ENCODE data around the gene ADGRV1. TPM values are rescaled to one million over a fixed set of nuclear protein-coding genes. Genes with fewer than 3 reads are reported as not detected.

The ADGRV1 gene
- total RNA-seq, 1 experiment from 2014 or later, result 64.8 TPM

GRCh38 chr5:91142819-91143218, 584.2 kb downstream of the ADGRV1 start:
- no peak overlapping the region for H2BK12ac ChIP-seq (ENCODE audit: insufficient read length, low read depth, low read length)
- H4K5ac ChIP-seq (ENCODE audit: insufficient read length, low read depth, low read length), result no peak overlapping the region
- no peaks in the 10 kb centered on the region for H3K27me3 ChIP-seq (ENCODE audit: insufficient read depth, low read length)
- no peak overlapping the region for H3K23ac ChIP-seq (ENCODE audit: insufficient read length, low read depth, low read length)
- H3K9me3 ChIP-seq (ENCODE audit: control insufficient read depth, low read depth, low read length), result no peaks in the 10 kb centered on the region
- no peak for TF ChIP-seq CTCF (conservative IDR thresholded peaks at IDR 0.05)
- H3K9ac ChIP-seq (ENCODE audit: extremely low read depth, insufficient read length, low read length), result no peak overlapping the region
- H4K8ac ChIP-seq (replicated peaks; ENCODE audit: insufficient read length, low read depth, low read length), result no peak overlapping the region
- no peak overlapping the region for H2BK20ac ChIP-seq (ENCODE audit: low read depth, low read length, poor library complexity, severe bottlenecking)
- H3K4me3 Mint-ChIP-seq, result no peak overlapping the region
- no peak overlapping the region for H3K4ac ChIP-seq (ENCODE audit: low read depth, low read length)
- no peak overlapping the region for H3K14ac ChIP-seq (ENCODE audit: insufficient read depth, low read length)
- H2BK5ac ChIP-seq (ENCODE audit: insufficient read length, low read length), result no peak overlapping the region
- no peak overlapping the region for H3K4me2 ChIP-seq (ENCODE audit: insufficient read depth, insufficient read length, low read length)
- H3K79me2 ChIP-seq (ENCODE audit: insufficient read depth, low read length), result no peaks in the 10 kb centered on the region
- no peak overlapping the region for H2AFZ ChIP-seq (ENCODE audit: low read length)
- H3K4me1 Mint-ChIP-seq, result peaks cover 13 to 21% of the 10 kb centered on the region in 2 experiments
- no peaks in the 10 kb centered on the region for H3K23me2 ChIP-seq (ENCODE audit: insufficient read length, low read depth, low read length, poor library complexity, severe bottlenecking)
- H3K27ac ChIP-seq (ENCODE audit: insufficient read length, low read depth, low read length), result no peak overlapping the region
- no peaks in the 10 kb centered on the region for H3K79me1 ChIP-seq (ENCODE audit: insufficient read depth, low read depth, low read length, poor library complexity, severe bottlenecking)
- no peak for DNase-seq
- H2BK120ac ChIP-seq (ENCODE audit: low read depth, low read length, poor library complexity, severe bottlenecking), result no peak overlapping the region
- H3K56ac ChIP-seq (ENCODE audit: insufficient read length, low read depth, low read length), result no peak overlapping the region
- peaks cover 6 to 7% (median 6%) of the 10 kb centered on the region in 3 experiments for H3K36me3 Mint-ChIP-seq (ENCODE audit: insufficient read depth in 1 of 3, low read depth in 3 of 3)
- peak overlapping the region in 1 of 3 experiments; percentile 54; a peak in 1 of 7 replicates for H3K27ac Mint-ChIP-seq
- no peak overlapping the region for H3K18ac ChIP-seq (ENCODE audit: insufficient read length, low read depth, low read length)
- H4K91ac ChIP-seq (ENCODE audit: insufficient read length, low read depth, low read length), result no peak overlapping the region
- H3K9me3 Mint-ChIP-seq, result peaks cover 5 to 7% of the 10 kb centered on the region in 2 experiments; a peak in 4 of 5 replicates
- no peak overlapping the region for H2BK15ac ChIP-seq (ENCODE audit: low read depth, low read length)
- H4K20me1 ChIP-seq (ENCODE audit: control insufficient read depth, insufficient read depth, insufficient read length), result no peaks in the 10 kb centered on the region
- no peaks in the 10 kb centered on the region for H3K27me3 Mint-ChIP-seq (ENCODE audit: low read depth)
- H2AK5ac ChIP-seq (ENCODE audit: insufficient read length, low read length), result no peak overlapping the region
- no peak overlapping the region for H3T11ph ChIP-seq (ENCODE audit: low read length)
- no peaks in the 10 kb centered on the region; the same call in 1 of the 2 replicates for H3K4me1 ChIP-seq (ENCODE audit: insufficient read depth, low read length)
- no CpG with 5 or more reads among the region's 8 CpGs for WGBS (ENCODE audit: extremely low coverage, insufficient read length, low lambda C conversion rate)

Measured in H9 (cell line).